Muscle of back (tissue), 11 donors: Measurements from ENCODE around the gene RAB6A. TPM values are rescaled to one million over a fixed set of nuclear protein-coding genes. Genes with fewer than 3 reads are reported as not detected.

Source experiments
- DNase-seq, 3 donors: peaks; one replicate each; pipeline versions ENCODE4 v3.0.0 to v3.0.0-alpha.2; 2013
- polyA plus RNA-seq, 10 donors: library from polyadenylated mRNA; unstranded; fragments of 120-200 nt; gene quantifications; one replicate each; pipeline ENCODE4 v1.2.1, GENCODE V29; 2013; ENCODE audit not compliant: insufficient read length in 10 of 10

The RAB6A gene
- polyA plus RNA-seq, 10 donors: 90.4 to 120 (median 96.9) TPM

DNA sequence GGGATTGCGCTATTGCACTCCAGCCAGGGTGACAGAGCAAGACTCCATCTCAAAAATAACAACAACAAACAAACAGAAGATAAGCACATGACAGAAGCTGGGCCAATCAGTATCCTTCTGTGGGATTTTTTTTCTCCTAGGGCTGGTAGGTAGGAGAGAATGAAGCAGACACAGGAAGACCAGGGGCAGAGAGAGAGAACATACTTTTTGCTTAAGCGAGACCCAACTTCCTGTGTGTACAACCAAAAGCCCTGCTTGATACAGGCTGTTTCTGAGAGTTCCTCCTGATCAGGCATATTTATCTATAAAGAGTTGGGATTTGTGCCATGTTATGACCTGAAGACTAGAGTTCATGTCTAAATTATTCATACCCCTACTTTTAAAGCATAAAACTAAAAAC is 126.9 kb downstream of the RAB6A start:
- DNase-seq: no peak

DNA sequence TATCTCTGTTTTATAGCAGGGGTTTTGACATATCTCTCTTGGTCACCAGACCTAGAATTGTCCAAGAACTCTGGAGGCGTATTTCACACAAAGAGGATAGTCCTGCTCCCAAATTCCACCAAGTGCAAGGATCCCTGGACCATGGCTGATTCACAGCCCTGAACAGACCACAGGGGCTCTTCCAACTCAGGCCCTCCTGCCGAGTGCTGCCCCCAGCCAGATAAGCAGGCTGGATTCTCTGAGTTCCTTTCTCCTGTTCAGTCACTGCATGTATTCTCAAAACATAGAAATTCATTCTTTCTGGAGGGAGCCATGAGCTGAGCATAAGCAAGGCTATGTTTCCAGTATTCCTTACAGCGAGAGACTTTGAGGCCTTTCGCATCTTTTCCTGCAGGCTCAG is 127.9 kb downstream of the RAB6A start:
- DNase-seq: no peak

DNA sequence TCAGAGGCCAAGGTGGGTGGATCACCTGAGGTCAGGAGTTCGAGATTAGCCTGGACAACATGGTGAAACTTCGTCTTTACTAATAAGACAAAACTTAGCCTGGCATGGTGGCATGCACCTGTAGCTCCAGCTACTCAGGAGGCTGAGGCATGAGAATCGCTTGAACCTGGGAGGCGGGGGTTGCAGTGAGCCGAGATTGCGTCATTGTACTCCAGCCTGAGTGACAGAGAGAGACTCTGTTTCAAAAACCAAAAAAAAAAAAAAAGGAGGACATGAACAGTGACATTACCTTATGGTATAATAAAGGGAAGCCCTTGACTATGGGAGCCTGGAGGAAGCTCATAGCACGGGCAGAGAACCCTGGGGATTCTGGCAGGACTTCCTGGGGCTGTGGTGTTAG is 131.0 kb downstream of the RAB6A start:
- DNase-seq: no peak

DNA sequence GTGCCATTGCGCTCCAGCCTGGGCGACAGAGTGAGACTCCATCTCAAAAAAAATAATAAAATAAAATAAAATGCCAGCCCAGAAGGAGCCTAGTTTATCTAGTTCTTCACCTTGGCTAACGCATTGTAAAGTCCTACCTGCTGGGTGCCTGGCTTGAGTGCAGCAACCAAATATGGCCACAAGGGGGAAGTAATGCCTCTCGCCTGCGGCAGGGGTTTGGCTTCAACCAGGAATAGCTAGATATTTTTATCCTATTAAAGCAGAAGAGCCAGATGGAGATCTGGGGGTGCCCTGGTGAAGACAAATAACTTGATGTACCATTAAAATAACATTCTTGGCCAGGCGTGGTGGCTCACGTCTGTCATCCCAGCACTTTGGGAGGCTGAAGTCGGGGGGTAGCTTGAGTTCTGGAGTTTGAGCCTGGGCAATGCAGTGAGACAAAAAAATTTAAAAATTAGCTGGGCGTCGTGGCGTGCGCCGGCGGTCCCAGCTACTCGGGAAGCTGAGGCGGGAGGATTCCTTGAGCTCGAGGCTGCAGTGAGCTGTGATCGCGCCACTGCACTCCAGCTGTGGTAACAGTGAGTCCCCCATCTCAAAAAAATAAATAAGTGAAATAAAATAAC is 135.1 kb downstream of the RAB6A start:
- peak; percentile 53 to 83 (median 77) for DNase-seq

Other genes starting within 250 kb of the RAB6A start
- gene FAM168A, start 163.0 kb downstream of the RAB6A start, polyA plus RNA-seq: 10 to 100 TPM; 23.6 to 30.4 (median 27.0) TPM
- gene PLEKHB1, start 114.5 kb downstream of the RAB6A start, polyA plus RNA-seq: 1 to 10 TPM in 9 of 10 donors, under 1 TPM in 1; 0.74 to 3.9 (median 1.2) TPM
- 10 to 100 TPM; 31.1 to 46.1 (median 41.4) TPM for gene MRPL48, start 26.8 kb upstream of the RAB6A start, polyA plus RNA-seq
- 10 to 100 TPM; 66.5 to 79.2 (median 71.1) TPM for gene COA4, start 115.8 kb upstream of the RAB6A start, polyA plus RNA-seq
- gene PAAF1, start 115.9 kb upstream of the RAB6A start, polyA plus RNA-seq: 10 to 100 TPM; 20.8 to 51.7 (median 35.4) TPM
- under 1 TPM in 9 of 10 donors, not detected in 1; 0.15 to 0.95 (median 0.29) TPM for gene DNAJB13, start 190.0 kb upstream of the RAB6A start, polyA plus RNA-seq
- 100 to 1,000 TPM; 117 to 201 (median 142) TPM for gene UCP2, start 221.8 kb upstream of the RAB6A start, polyA plus RNA-seq
- gene UCP3, start 248.0 kb upstream of the RAB6A start, polyA plus RNA-seq: 1 to 10 TPM; 1.5 to 6.8 (median 2.6) TPM